Neutrophil (primary cell): ENCODE data around the gene S1PR4.
A peak's percentile ranks its signal among the peaks of the same experiment; 100 is the strongest.
"Not testable (repeated sequence)": the region's sequence is repeated elsewhere in the genome, so short reads cannot be mapped to it uniquely, and the experiment has no call there.

Experiments
- H3K27ac ChIP-seq: fragments of 200-600 bp; sonication (generic); 2 replicates; pipeline ENCODE4 v1.5.1; 2016; ENCODE audit warnings: mild to moderate bottlenecking, moderate library complexity
- H3K27me3 ChIP-seq: fragments of 200-600 bp; sonication (generic); 2 replicates; pipeline ENCODE4 v1.6.0; 2016; ENCODE audit warnings: mild to moderate bottlenecking
- H3K36me3 ChIP-seq: fragments of 200-600 bp; sonication (generic); 2 replicates; pipeline ENCODE4 v1.5.1; 2017
- H3K4me1 ChIP-seq, 2 experiments: fragments of 200-600 bp in 1 of 2; sonication (generic) in 1 of 2; 1 replicate in 1 of 2; 2 replicates in 1 of 2; pipeline versions ENCODE4 v1.5.1 to v1.6.1; 2013 to 2016; ENCODE audit warnings: low read depth in 1 of 2, low read length in 1 of 2, mild to moderate bottlenecking in 1 of 2, moderate library complexity in 1 of 2; ENCODE audit not compliant: control insufficient read depth in 1 of 2, insufficient read depth in 1 of 2
- H3K4me3 ChIP-seq, 2 experiments: fragments of 200-600 bp in 1 of 2; sonication (generic) in 1 of 2; 1 replicate in 1 of 2; 2 replicates in 1 of 2; pipeline ENCODE4 v1.5.1; 2013 to 2016; ENCODE audit warnings: low read depth in 1 of 2, low read length in 1 of 2, mild to moderate bottlenecking in 1 of 2, moderate library complexity in 1 of 2
- H3K9me3 ChIP-seq: fragments of 200-600 bp; sonication (generic); 2 replicates; pipeline ENCODE4 v1.5.1; 2016
- CTCF ChIP-seq: fragments of 200-600 bp; sonication (generic); IDR thresholded peaks from 2 replicates; pipeline ENCODE4 v1.5.1; 2016; ENCODE audit warnings: antibody characterized with exemption

S1PR4 gene

GRCh38 chr19:3220576-3220975 is 42.0 kb downstream of the S1PR4 start:
- no peaks in the 10 kb centered on the region for H3K9me3 ChIP-seq
- no peak overlapping the region for H3K4me3 ChIP-seq
- no peaks in the 10 kb centered on the region for H3K36me3 ChIP-seq
- no peak overlapping the region for H3K27ac ChIP-seq
- peaks cover 0 to 3% of the 10 kb centered on the region in 2 experiments for H3K4me1 ChIP-seq
- no peak for TF ChIP-seq CTCF
- peaks cover 45% of the 10 kb centered on the region for H3K27me3 ChIP-seq

GRCh38 chr19:3221576-3221975 is 43.0 kb downstream of the S1PR4 start:
- not testable (repeated sequence) for H3K27ac ChIP-seq, H3K36me3 ChIP-seq, H3K4me3 ChIP-seq, H3K9me3 ChIP-seq, H3K4me1 ChIP-seq
- H3K27me3 ChIP-seq = peaks cover 55% of the 10 kb centered on the region

DNA sequence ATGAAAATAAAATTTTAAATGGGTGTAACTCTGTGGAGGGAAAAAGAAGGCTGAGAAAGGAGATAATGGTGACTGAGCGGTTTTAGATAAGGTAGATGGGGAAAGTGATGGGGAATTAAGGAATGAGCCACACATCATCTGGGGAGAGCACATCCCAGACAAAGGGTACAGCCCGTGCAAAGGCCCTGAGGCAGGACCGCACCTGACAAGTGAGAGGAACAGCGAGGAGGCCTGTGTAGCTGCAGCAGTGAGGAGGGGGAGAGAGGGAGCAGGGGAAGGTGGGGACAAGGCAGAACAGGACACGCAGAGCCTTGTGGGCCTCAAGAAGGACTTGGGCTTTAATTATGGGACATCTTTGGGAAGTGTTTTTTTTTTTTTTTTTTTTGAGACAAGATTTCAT is 44.1 kb downstream of the S1PR4 start:
- H3K4me3 ChIP-seq = no peak overlapping the region
- no peaks in the 10 kb centered on the region for H3K36me3 ChIP-seq
- TF ChIP-seq CTCF = no peak
- H3K27me3 ChIP-seq = peaks cover 66% of the 10 kb centered on the region
- H3K27ac ChIP-seq = no peak overlapping the region
- H3K9me3 ChIP-seq = no peaks in the 10 kb centered on the region
- peaks cover 0 to 3% of the 10 kb centered on the region in 2 experiments for H3K4me1 ChIP-seq

- no peak within 1 kb of the TSS for H3K27ac ChIP-seq
- H3K36me3 ChIP-seq = no peaks in the 10 kb centered on the region
- H3K4me1 ChIP-seq = peaks cover 0 to 3% of the 10 kb centered on the region in 2 experiments
- peaks cover 85% of the 10 kb centered on the region for H3K27me3 ChIP-seq
- TF ChIP-seq CTCF = peak; percentile 69
- no peak within 1 kb of the TSS for H3K4me3 ChIP-seq
- no peaks in the 10 kb centered on the region for H3K9me3 ChIP-seq
Measured at GRCh38 chr19:3224346-3225168, 46.0 kb downstream of the S1PR4 start, which contains the start of gene CELF5. Gene CELF5, plus strand, starts transcription at chr19:3224661. Its CDS starts 79 bp downstream, at chr19:3224740.

GRCh38 chr19:3225169-3225485 is 46.6 kb downstream of the S1PR4 start:
- Histone ChIP-seq H3K9me3 (no peaks in the 10 kb centered on the region), H3K27ac (no peak overlapping the region), H3K27me3 (peaks cover 90% of the 10 kb centered on the region), H3K4me1 (peaks cover 0 to 3% of the 10 kb centered on the region in 2 experiments), H3K4me3 (no peak overlapping the region), H3K36me3 (no peaks in the 10 kb centered on the region)
- no peak for TF ChIP-seq CTCF

DNA sequence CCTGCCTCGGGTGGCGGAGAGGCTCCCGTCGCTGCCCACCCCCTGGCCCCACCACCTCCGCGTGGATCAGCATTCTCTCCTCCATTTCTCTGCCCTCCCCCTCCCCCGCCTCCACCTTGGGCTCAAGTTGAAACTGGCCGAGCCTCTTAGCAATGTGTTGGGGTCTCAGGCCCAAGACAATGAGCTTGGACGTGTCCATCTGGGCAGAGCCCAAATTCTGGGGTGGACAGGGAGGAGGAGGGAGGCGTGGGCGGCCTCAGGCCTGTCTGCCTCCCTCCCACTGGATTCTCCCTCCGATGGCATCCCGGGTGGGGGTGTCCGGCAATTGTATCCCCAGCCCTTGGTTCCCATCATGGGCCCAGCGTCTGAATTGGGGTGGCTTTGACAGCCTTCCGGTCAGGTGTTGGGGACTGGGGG is 47.1 kb downstream of the S1PR4 start:
- H3K9me3 ChIP-seq = no peaks in the 10 kb centered on the region
- no peak overlapping the region for H3K27ac ChIP-seq
- H3K4me1 ChIP-seq = peaks cover 0 to 3% of the 10 kb centered on the region in 2 experiments
- peaks cover 96% of the 10 kb centered on the region for H3K27me3 ChIP-seq
- no peak for TF ChIP-seq CTCF
- no peak overlapping the region for H3K4me3 ChIP-seq
- H3K36me3 ChIP-seq = no peaks in the 10 kb centered on the region
